GM12865 (cell line): Measurements from ENCODE around the gene CCDC188.

Experiments used
- DNase-seq: peaks from one replicate; pipeline ENCODE4 v3.0.0; 2010; ENCODE audit warnings: low read depth
- H3K4me3 ChIP-seq: 2 replicates; pipeline ENCODE4 v1.5.1; 2011; ENCODE audit warnings: mild to moderate bottlenecking, low read depth, low read length, control low read depth
- CTCF ChIP-seq: IDR thresholded peaks from 2 replicates; pipeline ENCODE4 v1.5.1; 2011; ENCODE audit warnings: low read length, control low read depth, low read depth, inconsistent platforms; ENCODE audit not compliant: insufficient read depth; ENCODE audit errors: missing control alignments

The CCDC188 gene

GRCh38 chr22:20159076-20159475 lies 8.2 kb upstream of the CCDC188 start:
- no peak overlapping the region for H3K4me3 ChIP-seq
- no peak for TF ChIP-seq CTCF
- no peak for DNase-seq

- H3K4me3 ChIP-seq: no peak overlapping the region
- TF ChIP-seq CTCF: no peak
- DNase-seq: no peak
Observed at GRCh38 chr22:20158391-20159036, 7.7 kb upstream of the CCDC188 start.

DNA sequence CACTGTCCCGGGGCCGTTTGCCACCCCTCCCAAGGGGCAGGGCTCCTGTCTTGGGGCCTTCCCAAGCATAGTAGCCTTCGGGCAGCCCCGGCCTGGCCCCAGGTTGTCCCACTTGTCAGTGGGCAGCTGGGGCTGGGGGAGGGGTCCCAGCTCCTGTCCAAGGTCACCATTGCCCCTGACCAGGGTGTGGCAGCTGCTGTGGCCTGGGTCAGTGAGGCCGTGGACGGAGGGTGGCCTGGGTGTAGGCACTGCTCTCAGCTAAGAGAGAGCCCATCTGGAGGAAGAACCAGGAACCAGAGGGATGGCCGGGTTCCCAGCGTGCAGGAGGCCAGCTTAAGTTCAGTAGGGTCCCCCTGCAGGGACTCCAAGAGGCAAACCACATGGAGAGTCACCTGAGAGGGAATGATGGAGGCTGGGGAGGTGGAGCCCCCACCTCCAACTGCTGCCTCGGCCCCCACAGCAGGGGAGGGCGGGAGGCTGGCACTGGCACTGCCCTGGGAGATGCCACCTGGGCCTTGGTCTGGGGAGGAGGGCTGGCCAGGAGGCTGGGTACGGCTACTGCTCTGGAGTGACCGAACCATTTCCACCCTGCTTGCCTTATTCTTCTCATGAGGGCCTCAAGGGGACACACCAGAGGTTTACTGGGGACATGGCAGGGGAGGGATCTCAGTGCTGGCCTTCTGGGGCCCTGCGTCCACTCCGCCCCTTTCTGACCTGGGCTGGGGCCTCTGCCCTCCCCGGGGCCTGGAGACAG lies 6.8 kb upstream of the CCDC188 start:
- H3K4me3 ChIP-seq: no peak overlapping the region

DNA sequence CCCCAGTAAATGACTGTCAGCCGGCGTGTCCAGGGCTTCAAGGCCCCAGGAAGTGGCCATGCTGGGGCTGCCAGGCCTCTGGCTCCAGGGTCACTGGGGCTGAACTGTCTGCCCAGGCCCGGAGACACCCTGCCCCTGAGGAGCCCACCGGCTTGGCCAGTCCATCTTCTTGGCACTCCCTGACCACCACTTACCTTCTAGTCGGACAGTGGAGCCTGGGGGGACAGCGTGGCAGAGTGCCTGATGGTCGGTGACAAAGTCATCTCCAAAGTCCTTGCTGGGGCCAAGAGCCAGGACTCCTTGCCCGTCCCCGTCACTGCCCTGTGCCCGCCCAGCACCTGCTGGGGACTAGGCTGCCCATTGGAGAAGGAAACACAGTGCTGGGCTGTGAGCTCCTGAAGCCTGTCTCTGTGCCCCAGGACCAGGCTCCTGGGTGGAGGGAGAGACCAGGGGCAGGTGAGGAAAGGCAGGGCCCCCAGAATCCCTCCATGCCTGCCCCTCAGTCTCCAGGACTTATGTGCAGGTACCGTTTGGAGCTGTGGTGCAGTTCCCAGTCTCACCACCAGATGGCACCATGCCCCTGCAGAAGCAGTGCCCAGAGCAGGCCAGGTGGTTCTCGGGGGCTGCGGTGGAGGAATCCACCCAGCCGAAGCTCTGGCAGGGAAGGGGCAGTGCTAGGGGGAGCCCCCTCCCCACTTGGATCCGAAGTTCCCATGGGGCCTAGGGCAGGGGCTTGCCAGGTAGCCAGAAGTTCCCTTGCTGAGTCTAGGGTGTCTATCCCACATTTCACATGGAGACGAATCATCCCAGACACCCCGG lies 6.0 kb upstream of the CCDC188 start:
- DNase-seq: peak; percentile 86
- H3K4me3 ChIP-seq: no peak overlapping the region
- peak; percentile 99 for TF ChIP-seq CTCF

More for the DNA sequence above, 6.8 kb upstream of the CCDC188 start:
- DNase-seq: no peak
- no peak for TF ChIP-seq CTCF

GRCh38 chr22:20156042-20156389 lies 5.2 kb upstream of the CCDC188 start:
- no peak for TF ChIP-seq CTCF
- H3K4me3 ChIP-seq: no peak overlapping the region

DNA sequence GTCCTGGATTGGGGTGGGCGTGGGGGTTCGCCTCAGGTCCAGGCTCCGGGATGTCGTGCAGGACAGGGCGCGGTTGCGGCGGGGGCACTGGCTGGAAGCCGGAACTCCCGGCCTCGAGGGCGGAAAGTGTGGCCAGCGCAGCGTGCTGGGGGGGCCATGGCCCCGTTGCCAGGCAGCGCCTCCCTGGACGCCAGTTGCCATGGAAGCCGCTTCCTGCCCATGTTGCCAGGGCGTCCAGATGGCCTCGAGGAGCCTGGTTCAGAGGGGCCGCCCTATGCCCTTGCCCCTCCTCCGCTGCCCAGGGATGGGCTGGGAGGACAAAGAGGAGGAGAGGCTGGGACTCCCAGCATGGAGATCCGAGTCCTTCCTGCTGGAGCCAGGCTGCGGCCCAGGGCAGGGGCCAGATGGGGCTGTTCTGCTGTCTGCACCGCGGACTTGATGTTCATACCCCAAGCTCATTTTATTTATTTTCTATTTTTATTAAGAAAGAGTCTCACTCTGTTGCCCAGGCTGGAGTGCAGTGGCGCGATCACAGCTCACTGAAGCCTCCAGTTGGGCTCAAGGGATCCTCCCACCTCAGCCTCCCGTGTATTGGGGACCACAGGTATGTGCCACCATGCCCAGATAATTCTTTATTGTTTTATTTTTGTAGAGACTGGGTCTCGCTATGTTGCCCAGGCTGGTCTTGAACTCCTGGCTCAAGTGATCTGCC lies 4.6 kb upstream of the CCDC188 start:
- no peak for TF ChIP-seq CTCF
- H3K4me3 ChIP-seq: no peak overlapping the region
- DNase-seq: peak; percentile 24

More at GRCh38 chr22:20156042-20156389, 5.2 kb upstream of the CCDC188 start:
- no peak for DNase-seq
